ENCODE data around the gene FAM47E. TPM values are rescaled to one million over a fixed set of nuclear protein-coding genes. Genes with fewer than 3 reads are reported as not detected.

Gene FAM47E
- total RNA-seq, 8 experiments from 2014 or later = 1.8 to 14.8 (median 2.7) TPM

DNA sequence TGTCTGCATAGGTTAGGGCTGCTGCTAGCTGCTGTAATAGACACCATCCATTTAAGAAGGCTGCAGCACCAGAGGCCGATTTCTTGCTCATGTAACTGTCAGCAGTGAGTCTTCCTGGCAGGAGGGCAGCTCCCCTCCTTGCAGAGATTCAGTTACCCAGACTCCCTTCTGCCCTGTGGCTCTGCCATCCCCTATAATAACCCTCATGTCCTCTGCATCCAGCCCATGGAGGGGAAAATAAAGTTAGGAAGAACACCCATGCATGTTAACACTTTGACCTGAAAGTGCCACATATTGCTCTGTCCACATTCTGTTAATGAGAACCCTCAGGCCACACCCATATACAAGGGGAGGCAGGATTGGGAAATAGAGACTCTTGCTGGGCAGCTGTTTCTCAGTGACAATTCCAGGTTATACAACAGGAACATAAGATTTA is 60.4 kb downstream of the FAM47E start:
- 0 to 60% (median 44%) methylated on average over 1 of the region's 1 CpG; no CpG with 5 or more reads in 5 of the 10 experiments for WGBS, 10 experiments
- no peak overlapping the region for H3K27ac ChIP-seq
- peak in 3 of 8 experiments; percentile 41 to 52 (median 43) for ATAC-seq (replicated peaks in 6 of 8)
- H3K4me3 ChIP-seq = no peak overlapping the region
- in situ Hi-C loops (cut with MboI; ENCODE audit: low pct_unique_long_range_greater_than_20kb in 2 of 9, low sequenced_read_pairs in 9 of 9, unreplicated experiment in 9 of 9) = loop anchor here in 1 of 9 experiments (25.0 kb wide), 1 partner anchor 125 kb away; no protein-coding TSS in a partner anchor
- peaks cover 0 to 7% of the 10 kb centered on the region in 2 donors for H3K4me1 ChIP-seq (replicated peaks in 1 of 2)

DNA sequence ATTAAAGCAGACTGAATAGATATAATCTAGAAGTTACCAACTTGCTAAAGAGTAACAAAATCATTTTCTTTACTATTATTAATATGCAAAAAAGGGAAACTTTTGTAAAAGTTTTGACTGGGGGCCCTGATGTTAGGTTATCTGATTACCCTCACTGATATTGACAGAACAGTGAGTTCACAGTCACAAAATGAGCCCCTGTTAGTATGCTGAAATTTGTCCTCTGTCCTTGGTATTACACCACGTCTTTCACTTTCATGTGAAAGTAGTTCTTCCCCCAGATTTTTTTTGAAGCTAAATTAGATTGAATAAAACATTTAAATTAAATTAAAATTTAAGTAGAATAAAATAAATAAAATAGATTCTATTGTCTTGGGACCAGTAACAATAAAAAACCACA is 60.9 kb downstream of the FAM47E start:
- no peak for ATAC-seq (replicated peaks in 6 of 8)

DNA sequence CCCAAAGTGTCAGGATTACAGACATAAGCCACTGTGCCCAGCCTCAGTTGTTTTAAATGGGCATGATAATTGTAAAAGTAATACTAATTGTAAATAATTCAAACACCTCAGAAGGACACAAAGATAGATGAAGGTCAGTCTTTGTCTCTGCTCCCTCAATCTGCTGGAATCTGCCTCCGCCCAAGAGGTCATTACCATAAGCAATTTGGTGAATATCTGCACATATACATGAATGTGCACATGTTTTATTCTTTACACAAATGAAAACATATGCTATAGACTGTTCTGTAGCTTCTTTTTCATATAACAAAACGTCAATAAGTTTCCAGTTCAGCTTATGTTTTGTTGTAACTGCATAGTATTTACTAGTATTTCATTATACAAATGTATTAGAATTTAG is 62.0 kb downstream of the FAM47E start:
- WGBS, 10 experiments = 0 to 100% (median 56%) methylated on average over 1 to 2 of the region's 2 CpGs
- H3K27ac ChIP-seq = no peak overlapping the region
- H3K4me3 ChIP-seq = no peak overlapping the region
- peak in 3 of 8 experiments; percentile 52 to 94 (median 84) for ATAC-seq (replicated peaks in 6 of 8)
- H3K4me1 ChIP-seq (replicated peaks in 1 of 2) = no peaks in the 10 kb centered on the region
- in situ Hi-C loops (cut with MboI; ENCODE audit: low pct_unique_long_range_greater_than_20kb in 2 of 9, low sequenced_read_pairs in 9 of 9, unreplicated experiment in 9 of 9) = loop anchor here in 1 of 9 experiments (25.0 kb wide), 1 partner anchor 126 kb away; no protein-coding TSS in a partner anchor

More for the DNA sequence above, 60.9 kb downstream of the FAM47E start:
- WGBS, 10 experiments = 0 to 67% (median 17%) methylated on average over 1 of the region's 1 CpG; no CpG with 5 or more reads in 5 of the 10 experiments
- H3K27ac ChIP-seq = no peak overlapping the region
- no peak overlapping the region for H3K4me3 ChIP-seq
- peaks cover 0 to 6% of the 10 kb centered on the region in 2 donors for H3K4me1 ChIP-seq (replicated peaks in 1 of 2)
- in situ Hi-C loops (cut with MboI; ENCODE audit: low pct_unique_long_range_greater_than_20kb in 2 of 9, low sequenced_read_pairs in 9 of 9, unreplicated experiment in 9 of 9) = loop anchor here in 1 of 9 experiments (25.0 kb wide), 1 partner anchor 125 kb away; no protein-coding TSS in a partner anchor

DNA sequence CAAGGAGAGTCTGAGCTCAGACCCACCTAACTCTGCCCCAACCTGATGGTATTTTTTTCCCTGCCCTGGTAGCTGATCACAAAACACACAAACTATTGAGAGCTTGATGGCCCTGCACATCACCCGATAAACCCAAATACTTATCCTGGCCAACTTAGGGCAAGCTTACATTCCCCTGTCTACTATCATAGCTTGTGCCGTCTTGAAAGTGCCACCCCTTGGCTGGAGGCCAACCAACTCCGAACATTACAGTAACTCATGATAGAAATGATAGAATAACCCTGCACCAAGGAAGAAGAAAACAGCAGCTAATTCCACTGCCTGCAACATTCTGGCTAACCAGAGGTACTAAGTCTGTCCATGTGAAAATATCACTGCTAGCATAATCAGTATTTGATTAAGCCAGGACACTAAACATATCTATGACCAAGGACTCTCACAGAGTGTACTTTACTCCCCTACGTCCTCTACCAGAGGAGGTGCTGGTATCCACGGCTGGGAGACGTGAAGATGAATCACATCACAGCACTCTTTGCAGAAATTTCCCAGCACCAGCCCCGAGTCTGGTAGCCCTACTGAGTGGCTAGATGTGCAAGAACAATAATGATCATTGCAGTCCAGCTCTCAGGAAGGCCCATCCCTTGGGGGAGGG is 63.9 kb downstream of the FAM47E start:
- 83 to 100% (median 94%) methylated on average over 1 to 7 of the region's 7 CpGs; no CpG with 5 or more reads in 4 of the 10 experiments for WGBS, 10 experiments
- in situ Hi-C loops (cut with MboI; ENCODE audit: low pct_unique_long_range_greater_than_20kb in 2 of 9, low sequenced_read_pairs in 9 of 9, unreplicated experiment in 9 of 9) = loop anchor here in 1 of 9 experiments (25.0 kb wide), 1 partner anchor 128 kb away; no protein-coding TSS in a partner anchor
- Histone ChIP-seq H3K4me1 (replicated peaks in 1 of 2) (no peaks in the 10 kb centered on the region), H3K27ac (no peak overlapping the region), H3K4me3 (no peak overlapping the region)
- no peak for ATAC-seq (replicated peaks in 6 of 8)

DNA sequence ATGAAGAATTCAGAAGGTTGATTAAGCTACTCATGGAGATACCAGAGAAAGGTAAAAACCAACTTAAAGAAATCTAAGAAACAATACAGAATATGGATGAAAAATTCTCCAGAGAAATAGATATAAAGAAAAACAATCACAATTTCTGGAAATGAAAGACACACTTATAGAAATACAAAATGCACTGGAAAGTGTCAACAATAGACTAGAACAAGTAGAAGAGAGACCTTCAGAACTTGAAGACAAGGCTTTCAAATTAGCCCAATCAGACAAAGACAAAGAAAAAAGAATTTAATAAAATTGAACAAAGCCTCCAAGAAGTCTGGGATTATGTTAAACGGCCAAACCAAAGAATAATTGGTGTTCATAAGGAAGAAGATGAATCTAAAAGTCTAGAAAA is 64.6 kb downstream of the FAM47E start:
- H3K27ac ChIP-seq = no peak overlapping the region
- WGBS, 10 experiments = 27 to 100% (median 71%) methylated on average over 1 of the region's 1 CpG; no CpG with 5 or more reads in 1 of the 10 experiments
- H3K4me1 ChIP-seq (replicated peaks in 1 of 2) = no peaks in the 10 kb centered on the region
- in situ Hi-C loops (cut with MboI; ENCODE audit: low pct_unique_long_range_greater_than_20kb in 2 of 9, low sequenced_read_pairs in 9 of 9, unreplicated experiment in 9 of 9) = loop anchor here in 1 of 9 experiments (25.0 kb wide), 1 partner anchor 129 kb away; no protein-coding TSS in a partner anchor
- ATAC-seq (replicated peaks in 6 of 8) = no peak
- H3K4me3 ChIP-seq = no peak overlapping the region

DNA sequence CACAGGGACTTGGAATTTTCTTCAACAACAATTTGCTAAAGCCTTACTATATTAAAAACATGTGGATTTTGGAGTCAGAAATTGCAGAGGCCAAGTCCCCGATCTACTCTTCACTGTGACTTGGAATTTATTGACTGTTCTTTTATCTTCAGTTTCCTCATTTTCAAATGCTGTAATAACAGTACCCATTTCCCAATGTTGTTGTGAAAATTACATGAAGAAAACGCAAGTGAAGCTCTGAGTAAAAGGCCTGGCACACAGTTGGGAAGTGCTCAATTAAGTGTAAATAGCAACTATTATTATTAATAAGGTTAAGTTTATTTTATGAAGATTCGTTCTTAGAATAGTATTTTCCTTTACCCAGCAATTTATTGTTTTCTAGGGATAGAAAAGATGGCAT is 70.7 kb downstream of the FAM47E start:
- Histone ChIP-seq H3K4me1 (replicated peaks in 1 of 2) (no peaks in the 10 kb centered on the region), H3K4me3 (no peak overlapping the region), H3K27ac (no peak overlapping the region)
- in situ Hi-C loops (cut with MboI; ENCODE audit: low pct_unique_long_range_greater_than_20kb in 2 of 9, low sequenced_read_pairs in 9 of 9, unreplicated experiment in 9 of 9) = loop anchor here in 1 of 9 experiments (25.0 kb wide), 1 partner anchor 135 kb away; no protein-coding TSS in a partner anchor
- ATAC-seq (replicated peaks in 6 of 8) = no peak
- WGBS, 10 experiments = 8 to 100% (median 67%) methylated on average over 1 to 3 of the region's 3 CpGs; no CpG with 5 or more reads in 1 of the 10 experiments

DNA sequence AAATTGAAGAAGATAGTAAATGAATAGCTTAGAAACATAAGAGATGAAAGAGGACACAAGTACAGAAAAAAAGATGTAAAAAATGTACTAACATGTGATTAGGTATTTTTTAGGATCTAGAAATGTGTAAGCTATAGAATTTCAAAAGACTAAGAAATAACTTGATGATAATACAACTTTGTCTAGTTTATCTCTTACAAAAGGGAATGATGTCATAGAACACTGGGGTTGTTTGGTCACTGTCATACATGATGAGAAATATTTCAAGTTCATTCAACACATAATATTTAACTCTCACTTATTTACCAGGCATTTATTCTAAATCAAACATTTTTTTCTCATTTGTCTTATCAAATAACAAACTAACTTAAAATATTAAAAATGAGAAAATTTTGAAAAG is 73.6 kb downstream of the FAM47E start:
- in situ Hi-C loops (cut with MboI; ENCODE audit: low pct_unique_long_range_greater_than_20kb in 2 of 9, low sequenced_read_pairs in 9 of 9, unreplicated experiment in 9 of 9) = no loop called here
- Histone ChIP-seq H3K4me1 (replicated peaks in 1 of 2) (no peaks in the 10 kb centered on the region), H3K4me3 (no peak overlapping the region), H3K27ac (no peak overlapping the region)
- no peak for ATAC-seq (replicated peaks in 6 of 8)

DNA sequence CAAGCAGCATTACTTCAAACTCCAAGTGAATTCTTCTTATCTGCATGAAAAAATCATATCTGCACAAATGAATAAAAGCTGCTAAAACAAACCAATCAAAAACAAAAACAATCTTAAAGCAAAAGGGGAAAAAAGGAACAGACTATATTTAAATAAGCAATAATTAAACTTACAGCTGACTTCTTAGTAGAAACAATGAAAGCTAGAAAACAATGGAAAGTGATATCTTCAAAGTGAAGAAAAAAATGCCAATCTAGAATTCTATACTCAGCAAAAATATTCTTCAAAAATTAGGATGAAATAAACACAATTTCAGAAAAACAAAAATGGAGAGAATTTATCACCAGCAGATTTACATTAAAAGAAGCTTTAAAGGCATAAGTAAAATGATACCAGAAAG is 75.0 kb downstream of the FAM47E start:
- Histone ChIP-seq H3K4me1 (replicated peaks in 1 of 2) (no peaks in the 10 kb centered on the region), H3K4me3 (no peak overlapping the region), H3K27ac (no peak overlapping the region)
- ATAC-seq (replicated peaks in 6 of 8) = no peak
- in situ Hi-C loops (cut with MboI; ENCODE audit: low pct_unique_long_range_greater_than_20kb in 2 of 9, low sequenced_read_pairs in 9 of 9, unreplicated experiment in 9 of 9) = no loop called here

Other genes starting within 250 kb of the FAM47E start
- under 1 TPM in 4 of 8 experiments, not detected in 4; 0.05 to 0.52 (median 0.15) TPM for gene CXCL9, start 244.2 kb upstream of the FAM47E start, total RNA-seq
- 1 to 10 TPM in 1 of 8 experiments, under 1 TPM in 2, not detected in 5; 0.46 to 3.4 (median 0.87) TPM for gene CXCL10, start 228.2 kb upstream of the FAM47E start, total RNA-seq
- 1 to 10 TPM in 1 of 8 experiments, under 1 TPM in 1, not detected in 6; 0.20 to 3.6 TPM for gene CXCL11, start 215.7 kb upstream of the FAM47E start, total RNA-seq
- 10 to 100 TPM in 1 of 8 experiments, 1 to 10 TPM in 2, under 1 TPM in 5; 0.32 to 65.1 (median 0.78) TPM for gene ART3, start 177.0 kb upstream of the FAM47E start, total RNA-seq
- gene NUP54, start 103.3 kb upstream of the FAM47E start, total RNA-seq = 10 to 100 TPM; 21.3 to 54.3 (median 45.5) TPM
- 100 to 1,000 TPM in 6 of 8 experiments, 10 to 100 TPM in 2; 79.7 to 230 (median 112) TPM for gene SCARB2, start 37.9 kb upstream of the FAM47E start, total RNA-seq
- 10 to 100 TPM in 1 of 8 experiments, 1 to 10 TPM in 7; 1.4 to 14.1 (median 3.6) TPM for gene STBD1, start 55.0 kb downstream of the FAM47E start, total RNA-seq
- under 1 TPM in 5 of 8 experiments, not detected in 3; 0.05 to 0.29 (median 0.18) TPM for gene CCDC158, start 169.4 kb downstream of the FAM47E start, total RNA-seq
- 10 to 100 TPM in 3 of 8 experiments, 1 to 10 TPM in 3, under 1 TPM in 2; 0.49 to 51.0 (median 7.9) TPM for gene SHROOM3, start 183.5 kb downstream of the FAM47E start, total RNA-seq